Upper lobe of right lung (tissue), 1 donor: ENCODE measurements around the gene TRIM9. TPM values are rescaled to one million over a fixed set of nuclear protein-coding genes. Genes with fewer than 3 reads are reported as not detected.

Source experiments
- ATAC-seq: fragments of 200-7000 bp; cut with Tn5 transposase; one replicate; pipeline ENCODE4 v1.9.1; 2020; ENCODE audit warnings: mild to moderate bottlenecking, moderate library complexity
- DNase-seq: peaks from one replicate; pipeline ENCODE4 v3.0.0-alpha.2; 2020
- H3K27ac ChIP-seq: fragments of 200-600 bp; one replicate; pipeline ENCODE4 v1.8.0; 2022
- H3K27me3 ChIP-seq: fragments of 200-600 bp; one replicate; pipeline ENCODE4 v1.8.0; 2022; ENCODE audit warnings: mild to moderate bottlenecking
- H3K36me3 ChIP-seq: fragments of 200-600 bp; one replicate; pipeline ENCODE4 v1.8.0; 2022
- H3K4me1 ChIP-seq: fragments of 200-600 bp; one replicate; pipeline ENCODE4 v1.8.0; 2022
- H3K4me3 ChIP-seq: fragments of 200-600 bp; one replicate; pipeline ENCODE4 v1.8.0; 2022; ENCODE audit warnings: mild to moderate bottlenecking
- H3K9me3 ChIP-seq: fragments of 200-600 bp; one replicate; pipeline ENCODE4 v1.8.0; 2022
- CTCF ChIP-seq: fragments of 200-600 bp; IDR thresholded peaks from one replicate; pipeline ENCODE4 v1.8.0; 2022; ENCODE audit warnings: antibody characterized with exemption
- intact Hi-C: fragments of 100-400 bp; cut with DNase I; formaldehyde crosslinking; loops from one replicate; pipeline ENCODE4 v1.11.0; 2022
- total RNA-seq: library from RNA; stranded (reverse); fragmentation: NEBNext Ultra II Directional; extraction: Animal tissue kit (Norgen Biotek cat#: 25700); gene quantifications from one replicate; pipeline ENCODE4 v1.2.1, GENCODE V29; 2021
- donor health status: DM: no; HTN: yes; CAD: no; lungs with severe emphysema.

TRIM9 gene
- total RNA-seq, 1 donor from 2014 or later: 0.32 TPM

- ATAC-seq: no peak
- Histone ChIP-seq H3K9me3 (no peaks in the 10 kb centered on the region), H3K4me1 (no peaks in the 10 kb centered on the region), H3K36me3 (no peaks in the 10 kb centered on the region), H3K27ac (no peak overlapping the region), H3K4me3 (no peak overlapping the region), H3K27me3 (no peaks in the 10 kb centered on the region)
- intact Hi-C loops: no loop called here
- DNase-seq: no peak
- TF ChIP-seq CTCF: no peak
These were observed 65.8 kb downstream of the TRIM9 start for GRCh38 chr14:51028851-51029754.

GRCh38 chr14:51028361-51028760 lies 66.5 kb downstream of the TRIM9 start:
- intact Hi-C loops: no loop called here
- no peak for TF ChIP-seq CTCF
- no peaks in the 10 kb centered on the region for H3K4me1 ChIP-seq

GRCh38 chr14:51024377-51024776 lies 70.5 kb downstream of the TRIM9 start:
- H3K27ac ChIP-seq: no peak overlapping the region
- H3K4me1 ChIP-seq: no peaks in the 10 kb centered on the region
- H3K27me3 ChIP-seq: no peaks in the 10 kb centered on the region
- H3K9me3 ChIP-seq: no peaks in the 10 kb centered on the region
- no peak overlapping the region for H3K4me3 ChIP-seq
- intact Hi-C loops: no loop called here
- no peak for DNase-seq
- no peak for TF ChIP-seq CTCF
- H3K36me3 ChIP-seq: no peaks in the 10 kb centered on the region
- no peak for ATAC-seq

More at GRCh38 chr14:51028361-51028760, 66.5 kb downstream of the TRIM9 start:
- DNase-seq (no peak), ATAC-seq (no peak)
- Histone ChIP-seq H3K27me3 (no peaks in the 10 kb centered on the region), H3K27ac (no peak overlapping the region), H3K9me3 (no peaks in the 10 kb centered on the region), H3K36me3 (no peaks in the 10 kb centered on the region), H3K4me3 (no peak overlapping the region)

GRCh38 chr14:51023964-51024363 lies 70.9 kb downstream of the TRIM9 start:
- intact Hi-C loops: no loop called here

GRCh38 chr14:51022769-51023168 lies 72.1 kb downstream of the TRIM9 start:
- Histone ChIP-seq H3K9me3 (no peaks in the 10 kb centered on the region), H3K4me3 (no peak overlapping the region), H3K36me3 (no peaks in the 10 kb centered on the region), H3K27ac (no peak overlapping the region), H3K27me3 (no peaks in the 10 kb centered on the region), H3K4me1 (no peaks in the 10 kb centered on the region)
- DNase-seq (no peak), ATAC-seq (no peak)
- intact Hi-C loops: no loop called here
- TF ChIP-seq CTCF: no peak

More at GRCh38 chr14:51023964-51024363, 70.9 kb downstream of the TRIM9 start:
- ATAC-seq (no peak), DNase-seq (no peak)
- Histone ChIP-seq H3K36me3 (no peaks in the 10 kb centered on the region), H3K4me3 (no peak overlapping the region), H3K9me3 (no peaks in the 10 kb centered on the region), H3K4me1 (no peaks in the 10 kb centered on the region), H3K27me3 (no peaks in the 10 kb centered on the region), H3K27ac (no peak overlapping the region)
- no peak for TF ChIP-seq CTCF
